ENCODE data around the gene JADE1.

Gene JADE1

DNA sequence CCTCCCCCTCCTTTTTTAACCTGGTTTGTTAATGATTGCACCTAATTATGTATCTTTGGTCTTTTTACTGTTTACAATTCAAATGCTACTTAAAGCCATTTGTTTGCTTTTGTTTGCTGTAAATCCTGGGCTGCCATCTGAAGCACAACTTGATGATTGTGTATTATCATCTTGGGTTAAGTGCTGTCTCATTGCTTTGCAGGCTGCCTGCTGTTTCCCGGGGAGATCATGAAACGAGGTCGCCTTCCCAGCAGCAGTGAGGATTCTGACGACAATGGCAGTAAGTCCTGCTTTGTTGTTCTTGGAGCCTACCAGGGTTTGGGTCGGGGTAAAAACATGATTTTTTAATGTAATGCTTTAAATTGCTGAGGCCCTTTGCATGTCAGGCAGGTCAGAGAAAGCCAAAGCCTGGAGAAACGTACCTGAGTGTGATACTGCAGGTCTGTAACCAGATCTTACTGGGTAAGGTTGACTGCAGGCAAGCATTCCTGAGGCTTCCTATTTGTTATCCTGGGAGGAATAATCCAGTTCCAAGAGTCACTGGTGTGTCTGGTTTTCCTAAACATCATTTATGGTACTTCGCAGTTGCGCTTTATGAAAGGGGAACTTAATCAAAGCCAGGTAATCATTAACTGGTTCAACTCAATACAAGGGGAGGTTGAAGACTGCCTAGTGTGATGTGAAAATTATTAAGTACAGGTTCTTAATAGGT lies 22.2 kb downstream of the JADE1 start:
- no peak for DNase-seq (ENCODE audit: low spot score)
- peak overlapping the region; percentile 4 to 35 for H3K27ac ChIP-seq
- TF ChIP-seq, protein P1, sequence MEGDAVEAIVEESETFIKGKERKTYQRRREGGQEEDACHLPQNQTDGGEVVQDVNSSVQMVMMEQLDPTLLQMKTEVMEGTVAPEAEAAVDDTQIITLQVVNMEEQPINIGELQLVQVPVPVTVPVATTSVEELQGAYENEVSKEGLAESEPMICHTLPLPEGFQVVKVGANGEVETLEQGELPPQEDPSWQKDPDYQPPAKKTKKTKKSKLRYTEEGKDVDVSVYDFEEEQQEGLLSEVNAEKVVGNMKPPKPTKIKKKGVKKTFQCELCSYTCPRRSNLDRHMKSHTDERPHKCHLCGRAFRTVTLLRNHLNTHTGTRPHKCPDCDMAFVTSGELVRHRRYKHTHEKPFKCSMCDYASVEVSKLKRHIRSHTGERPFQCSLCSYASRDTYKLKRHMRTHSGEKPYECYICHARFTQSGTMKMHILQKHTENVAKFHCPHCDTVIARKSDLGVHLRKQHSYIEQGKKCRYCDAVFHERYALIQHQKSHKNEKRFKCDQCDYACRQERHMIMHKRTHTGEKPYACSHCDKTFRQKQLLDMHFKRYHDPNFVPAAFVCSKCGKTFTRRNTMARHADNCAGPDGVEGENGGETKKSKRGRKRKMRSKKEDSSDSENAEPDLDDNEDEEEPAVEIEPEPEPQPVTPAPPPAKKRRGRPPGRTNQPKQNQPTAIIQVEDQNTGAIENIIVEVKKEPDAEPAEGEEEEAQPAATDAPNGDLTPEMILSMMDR (IDR thresholded peaks at IDR 0.05): no peak
- H3K4me3 ChIP-seq: peak overlapping the region; percentile 45

DNA sequence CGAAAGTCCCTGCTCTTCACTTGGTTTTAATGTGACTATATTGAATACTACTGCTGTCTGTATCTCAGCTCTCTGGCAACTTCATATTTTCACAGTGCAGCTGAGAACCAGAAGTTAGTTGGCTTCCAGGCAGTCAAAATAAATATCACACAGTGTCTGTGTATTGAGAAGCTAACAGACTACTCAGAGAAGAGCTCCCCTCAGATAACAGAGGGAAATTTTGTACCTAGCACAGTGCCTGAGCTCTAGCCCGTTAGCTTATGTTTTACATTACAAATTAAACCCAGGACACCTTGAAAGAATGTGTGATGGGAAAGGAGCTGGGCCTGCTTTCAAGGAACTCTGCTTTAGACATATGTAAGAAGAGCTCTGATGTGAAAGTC lies 22.7 kb downstream of the JADE1 start:
- H3K27ac ChIP-seq: peak overlapping the region; percentile 4 to 35
- TF ChIP-seq, protein P1 (IDR thresholded peaks at IDR 0.05): no peak
- no peak overlapping the region for H3K4me3 ChIP-seq
- no peak for DNase-seq (ENCODE audit: low spot score)

DNA sequence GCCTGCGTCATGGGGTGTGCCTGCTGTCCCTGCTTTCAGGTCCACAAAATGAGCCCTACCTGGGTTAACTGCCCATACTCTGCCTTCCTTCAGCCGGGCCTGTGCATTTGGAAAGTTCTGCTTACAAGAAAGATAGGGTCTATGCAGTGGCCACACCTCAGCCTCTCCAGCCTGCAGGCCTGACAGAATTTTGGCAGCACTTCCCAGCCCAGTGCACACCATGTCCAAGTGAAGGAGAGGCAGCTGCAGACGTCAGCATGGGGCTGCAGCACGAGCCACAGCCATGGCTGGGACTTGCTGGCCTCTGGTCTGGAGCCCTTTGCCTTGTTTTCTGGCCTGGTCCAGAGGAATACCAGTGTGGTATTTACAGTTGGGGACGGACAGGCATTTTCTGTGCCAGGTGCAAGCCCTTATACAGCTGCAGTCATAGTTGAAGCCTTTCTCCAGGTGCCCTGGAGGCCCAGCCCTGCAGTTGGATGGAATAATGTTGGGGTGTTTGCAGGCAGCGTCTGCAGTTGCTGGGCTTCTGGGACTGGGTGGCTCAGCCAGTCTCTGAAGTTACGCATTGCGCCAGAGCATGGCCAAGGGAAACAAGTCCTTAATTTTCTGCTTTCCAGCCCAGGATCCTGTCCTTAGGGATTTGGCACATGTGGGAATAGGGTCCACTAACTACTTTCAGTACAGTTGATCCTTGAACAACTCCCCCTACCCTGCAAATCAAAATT lies 26.2 kb downstream of the JADE1 start:
- H3K27ac ChIP-seq: peak overlapping the region; percentile 70 to 75
- peak; percentile 84 for DNase-seq (ENCODE audit: low spot score)
- TF ChIP-seq, protein P1 (IDR thresholded peaks at IDR 0.05): no peak
- H3K4me3 ChIP-seq: peak overlapping the region; percentile 4

DNA sequence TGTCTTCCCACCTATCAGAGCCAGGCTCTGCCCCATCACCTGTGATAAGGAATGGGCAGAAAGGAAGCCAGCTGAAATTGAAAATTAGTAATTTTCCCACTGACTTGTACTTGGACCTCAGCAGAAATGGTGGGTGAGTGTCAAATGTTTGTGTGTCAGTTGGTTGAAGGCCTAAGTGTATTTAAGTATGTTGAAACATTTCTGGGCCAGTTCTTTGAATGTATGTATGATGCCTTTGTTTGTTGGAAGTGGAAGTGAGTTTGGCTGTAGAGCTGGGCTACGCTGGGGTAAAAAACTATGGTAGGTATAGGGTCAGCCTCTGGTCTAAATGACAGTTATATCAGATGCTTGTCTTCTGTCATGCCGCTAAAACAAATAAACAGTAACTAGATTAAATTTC lies 27.7 kb downstream of the JADE1 start:
- DNase-seq (ENCODE audit: low spot score): no peak
- TF ChIP-seq, protein P1 (IDR thresholded peaks at IDR 0.05): no peak
- Histone ChIP-seq H3K27ac (peak overlapping the region in 1 of 2 donors; percentile 70), H3K4me3 (no peak overlapping the region)

DNA sequence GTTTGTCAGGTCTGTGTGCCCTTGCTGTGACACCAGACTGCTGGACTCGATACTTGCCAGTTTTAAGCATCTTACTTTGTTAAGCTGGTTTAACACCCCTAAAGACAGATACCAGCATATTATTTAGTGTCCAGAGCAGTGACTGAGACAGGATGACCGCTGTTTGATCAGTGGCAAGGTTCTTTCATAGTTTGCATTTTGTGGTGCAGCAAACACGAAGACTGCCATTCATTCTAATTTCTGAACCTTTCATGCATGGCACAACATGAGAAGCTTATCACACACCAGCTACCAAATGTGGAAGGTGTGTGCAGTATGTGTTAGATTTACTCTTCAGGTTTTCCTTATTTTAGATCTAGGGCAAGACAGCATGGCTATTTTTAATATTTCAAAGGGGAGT lies 28.2 kb downstream of the JADE1 start:
- TF ChIP-seq, protein P1 (IDR thresholded peaks at IDR 0.05): no peak
- DNase-seq (ENCODE audit: low spot score): no peak
- H3K4me3 ChIP-seq: no peak overlapping the region
- H3K27ac ChIP-seq: peak overlapping the region in 1 of 2 donors; percentile 1

DNA sequence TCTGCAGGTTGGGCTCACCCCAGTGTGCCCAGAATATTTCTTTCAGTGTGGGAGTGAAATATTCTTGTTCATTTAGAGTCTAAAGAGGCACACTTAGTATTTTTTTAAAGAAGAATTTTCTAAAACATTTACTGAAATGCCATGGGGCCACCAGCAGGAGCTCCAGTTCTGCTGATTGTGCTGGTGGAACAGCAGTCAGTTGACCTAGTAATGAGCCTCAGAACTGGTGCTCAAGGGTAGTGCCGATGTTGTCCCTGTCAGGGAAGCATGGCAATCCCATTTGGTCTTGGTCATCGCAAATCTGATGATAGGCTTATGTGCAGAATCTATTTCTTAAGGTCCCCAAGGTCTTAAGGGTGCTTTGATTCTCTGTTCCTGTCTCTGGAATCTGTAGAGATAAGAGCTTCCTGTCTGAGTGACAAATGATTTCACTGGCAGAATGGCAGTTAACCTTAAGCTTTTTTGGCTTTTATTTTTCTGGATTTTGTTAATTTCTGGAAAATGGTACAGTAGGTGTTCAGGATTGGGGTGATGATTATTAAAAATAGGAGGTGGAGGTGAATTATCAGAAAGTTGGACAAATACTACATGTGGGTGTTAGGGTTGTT lies 31.3 kb downstream of the JADE1 start:
- no peak for DNase-seq (ENCODE audit: low spot score)
- TF ChIP-seq, protein P1 (IDR thresholded peaks at IDR 0.05): no peak
- H3K27ac ChIP-seq: no peak overlapping the region

More for the DNA sequence above, 31.3 kb downstream of the JADE1 start:
- H3K4me3 ChIP-seq: no peak overlapping the region

All from coronary artery (tissue), 2 donors.